Astrocyte (in vitro differentiated cells and primary cell): ENCODE data around the gene PHKA1.

Experiments used
- EZH2 ChIP-seq: IDR thresholded peaks from 2 replicates; pipeline ENCODE4 v1.6.1; 2012; ENCODE audit warnings: mild to moderate bottlenecking, low read length, inconsistent platforms; ENCODE audit not compliant: insufficient read depth
- TF ChIP-seq, protein P1 (sequence below): IDR thresholded peaks from 2 replicates; pipeline ENCODE4 v1.5.1; 2011; ENCODE audit warnings: low read depth, mild to moderate bottlenecking, inconsistent platforms, low read length, moderate library complexity; ENCODE audit not compliant: insufficient read depth

DNA sequence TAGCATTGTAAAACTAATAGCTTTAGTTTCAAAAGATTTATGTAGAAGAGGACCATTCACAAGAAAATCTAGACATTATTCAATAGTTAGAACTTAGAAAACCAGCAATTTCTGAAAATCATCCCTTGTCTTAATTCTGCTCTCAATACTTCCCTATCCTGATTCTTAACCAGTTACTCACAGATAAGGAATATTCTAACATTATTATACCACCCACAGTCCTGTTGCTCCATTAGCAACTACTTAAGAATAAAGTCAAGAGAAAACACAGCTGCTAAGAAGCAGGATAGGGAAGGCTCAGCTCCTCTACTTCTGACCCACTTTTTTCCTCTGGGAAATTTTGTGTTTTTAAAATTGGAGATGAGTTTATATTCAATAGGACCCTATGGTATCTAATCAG, 47.7 kb downstream of the PHKA1 start:
- TF ChIP-seq, protein P1, sequence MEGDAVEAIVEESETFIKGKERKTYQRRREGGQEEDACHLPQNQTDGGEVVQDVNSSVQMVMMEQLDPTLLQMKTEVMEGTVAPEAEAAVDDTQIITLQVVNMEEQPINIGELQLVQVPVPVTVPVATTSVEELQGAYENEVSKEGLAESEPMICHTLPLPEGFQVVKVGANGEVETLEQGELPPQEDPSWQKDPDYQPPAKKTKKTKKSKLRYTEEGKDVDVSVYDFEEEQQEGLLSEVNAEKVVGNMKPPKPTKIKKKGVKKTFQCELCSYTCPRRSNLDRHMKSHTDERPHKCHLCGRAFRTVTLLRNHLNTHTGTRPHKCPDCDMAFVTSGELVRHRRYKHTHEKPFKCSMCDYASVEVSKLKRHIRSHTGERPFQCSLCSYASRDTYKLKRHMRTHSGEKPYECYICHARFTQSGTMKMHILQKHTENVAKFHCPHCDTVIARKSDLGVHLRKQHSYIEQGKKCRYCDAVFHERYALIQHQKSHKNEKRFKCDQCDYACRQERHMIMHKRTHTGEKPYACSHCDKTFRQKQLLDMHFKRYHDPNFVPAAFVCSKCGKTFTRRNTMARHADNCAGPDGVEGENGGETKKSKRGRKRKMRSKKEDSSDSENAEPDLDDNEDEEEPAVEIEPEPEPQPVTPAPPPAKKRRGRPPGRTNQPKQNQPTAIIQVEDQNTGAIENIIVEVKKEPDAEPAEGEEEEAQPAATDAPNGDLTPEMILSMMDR = no peak
- no peak for TF ChIP-seq EZH2
